HCT116 (cell line): ENCODE data around the gene DENND5B. TPM values are rescaled to one million over a fixed set of nuclear protein-coding genes. Genes with fewer than 3 reads are reported as not detected.

Source experiments
- ATAC-seq: fragments of 200-7000 bp; cut with Tn5 transposase; 2 replicates; pipeline ENCODE4 v1.9.1; 2020; ENCODE audit warnings: mild to moderate bottlenecking, moderate library complexity
- BruUV-seq: library from RNA; stranded (reverse); fragments of 400-500 nt; replicated peaks from 2 replicates; lab custom pipeline; 2021; lab: Mats Ljungman, UMichigan
- CTCF ChIA-PET: fragments of 300-600 bp; sonication (Branson Sonifier 250); formaldehyde crosslinking; loops from one replicate; lab custom pipeline; 2021; ENCODE audit warnings: antibody characterized with exemption; lab: Charles Lee
- POLR2A ChIA-PET: fragments of 300-600, 350-600 bp; sonication (Branson Sonifier 250); formaldehyde crosslinking; loops from one replicate; lab custom pipeline; 2021; ENCODE audit warnings: antibody characterized with exemption; lab: Charles Lee
- RAD21 ChIA-PET, 2 experiments: fragments of 300-600 bp; sonication (Branson Sonifier 250); formaldehyde crosslinking; loops; one replicate each; lab custom pipeline; 2023; ENCODE audit warnings: low total read pairs in 2 of 2; ENCODE audit not compliant: uncharacterized antibody in 2 of 2, unreplicated experiment in 2 of 2, low non-redundant PET in 1 of 2; lab: Charles Lee
- DNase-seq: peaks from one replicate; pipeline ENCODE4 v3.0.0-alpha.2; 2010; ENCODE audit warnings: low read depth, low spot score
- H2AFZ ChIP-seq: fragments of 200-600 bp; shearing (Covaris generic), sonication (generic); 2 replicates; pipeline ENCODE4 v1.6.1; 2017; ENCODE audit warnings: low read depth, mixed run types, mixed read lengths, antibody characterized with exemption, low read length; ENCODE audit not compliant: poor library complexity, severe bottlenecking
- H3K27ac ChIP-seq: 2 replicates; pipeline ENCODE4 v1.5.1; 2012; ENCODE audit warnings: low read depth, low read length
- H3K27me3 ChIP-seq: fragments of 200-600 bp; sonication (generic); 2 replicates; pipeline ENCODE4 v1.6.1; 2016; ENCODE audit warnings: mixed run types, low read length, mixed read lengths; ENCODE audit not compliant: insufficient read depth
- H3K36me3 ChIP-seq, 2 experiments: fragments of 200-500 bp in 1 of 2; fragments of 200-600 bp in 1 of 2; sonication (Bioruptor generic) in 1 of 2; sonication (generic) in 1 of 2; 2 replicates each; pipeline versions ENCODE4 v1.5.1 to v1.6.1; 2014 to 2016; ENCODE audit warnings: low read length in 2 of 2, inconsistent platforms in 1 of 2, mixed read lengths in 1 of 2, mixed run types in 1 of 2; ENCODE audit not compliant: insufficient read depth in 2 of 2, control insufficient read depth in 1 of 2
- H3K4me1 ChIP-seq, 2 experiments: fragments of 200-600 bp in 1 of 2; sonication (generic) in 1 of 2; 2 replicates each; pipeline versions ENCODE4 v1.5.1 to v1.6.1; 2012 to 2017; ENCODE audit warnings: low read length in 2 of 2, inconsistent platforms in 1 of 2, mild to moderate bottlenecking in 1 of 2, mixed read lengths in 1 of 2, mixed run types in 1 of 2, moderate library complexity in 1 of 2; ENCODE audit not compliant: insufficient read depth in 2 of 2, control insufficient read depth in 1 of 2
- H3K4me2 ChIP-seq: fragments of 200-600 bp; sonication (generic); 2 replicates; pipeline ENCODE4 v1.6.1; 2017; ENCODE audit warnings: mixed run types, low read length, mixed read lengths
- H3K4me3 ChIP-seq, 2 experiments: fragments of 200-600 bp in 1 of 2; sonication (generic) in 1 of 2; replicated peaks in 1 of 2; 2 replicates each; pipeline ENCODE4 v1.5.1; 2011 to 2016; ENCODE audit warnings: low read length in 2 of 2, control low read depth in 1 of 2, low read depth in 1 of 2, mild to moderate bottlenecking in 1 of 2, mixed read lengths in 1 of 2, mixed run types in 1 of 2
- H3K79me2 ChIP-seq: fragments of 200-600 bp; sonication (generic); 2 replicates; pipeline ENCODE4 v1.6.1; 2017; ENCODE audit warnings: mild to moderate bottlenecking, mixed run types, low read length, moderate library complexity, mixed read lengths; ENCODE audit not compliant: insufficient read depth
- H3K9ac ChIP-seq: fragments of 200-600 bp; sonication (generic); 2 replicates; pipeline ENCODE4 v1.6.1; 2016; ENCODE audit warnings: low read length, mixed read lengths
- H3K9me2 ChIP-seq: fragments of 200-600 bp; sonication (generic), shearing (Covaris generic); 2 replicates; pipeline ENCODE4 v1.6.1; 2017; ENCODE audit warnings: mixed run types, mild to moderate bottlenecking, moderate library complexity; ENCODE audit not compliant: insufficient read depth
- H3K9me3 ChIP-seq, 2 experiments: fragments of 200-500 bp in 1 of 2; fragments of 200-600 bp in 1 of 2; sonication (Bioruptor generic) in 1 of 2; sonication (generic) in 1 of 2; 2 replicates each; pipeline ENCODE4 v1.6.1; 2014 to 2017; ENCODE audit warnings: low read length in 2 of 2, mixed read lengths in 2 of 2, inconsistent platforms in 1 of 2, low read depth in 1 of 2, mild to moderate bottlenecking in 1 of 2, mixed run types in 1 of 2, moderate library complexity in 1 of 2; ENCODE audit not compliant: control insufficient read depth in 1 of 2, insufficient read depth in 1 of 2
- H4K20me1 ChIP-seq: fragments of 200-600 bp; sonication (generic), shearing (Covaris generic); 2 replicates; pipeline ENCODE4 v1.6.1; 2017; ENCODE audit warnings: mixed run types, mild to moderate bottlenecking, moderate library complexity; ENCODE audit not compliant: insufficient read depth
- ATF3 ChIP-seq: IDR thresholded peaks from 2 replicates; pipeline ENCODE4 v1.6.1; 2012
- CBX3 ChIP-seq: IDR thresholded peaks from 2 replicates; pipeline ENCODE4 v1.6.1; 2012; ENCODE audit warnings: low read depth
- CTCF ChIP-seq, 3 experiments: fragments of 200-600 bp in 1 of 3; sonication (generic) in 1 of 3; IDR thresholded peaks in 2 of 3; conservative IDR thresholded peaks in 1 of 3; 2 replicates each; pipeline ENCODE4 v1.5.1; 2012 to 2017; ENCODE audit warnings: low read depth in 2 of 3, low read length in 2 of 3, antibody characterized with exemption in 1 of 3, borderline replicate concordance in 1 of 3, control low read depth in 1 of 3, mild to moderate bottlenecking in 1 of 3, mixed read lengths in 1 of 3, mixed run types in 1 of 3, moderate library complexity in 1 of 3; ENCODE audit not compliant: insufficient read depth in 1 of 3
- EGR1 ChIP-seq: IDR thresholded peaks from 2 replicates; pipeline ENCODE4 v1.6.1; 2012; ENCODE audit warnings: low read depth
- EZH2 ChIP-seq: fragments of 200-600 bp; sonication (generic); IDR thresholded peaks from 2 replicates; pipeline ENCODE4 v1.6.1; 2017; ENCODE audit warnings: antibody characterized with exemption, mixed run types
- EZH2phosphoT487 ChIP-seq: fragments of 200-600 bp; IDR thresholded peaks from 2 replicates; pipeline ENCODE4 v1.6.1; 2018; ENCODE audit warnings: antibody characterized with exemption, borderline replicate concordance
- POLR2A ChIP-seq: IDR thresholded peaks from 2 replicates; pipeline ENCODE4 v1.7.0; 2011; ENCODE audit warnings: borderline replicate concordance; ENCODE audit not compliant: insufficient read depth, insufficient read length; ENCODE audit errors: extremely low read depth
- POLR2AphosphoS5 ChIP-seq: IDR thresholded peaks from 2 replicates; pipeline ENCODE4 v1.6.1; 2011; ENCODE audit warnings: mild to moderate bottlenecking, low read depth, low read length, moderate library complexity
- RAD21 ChIP-seq: IDR thresholded peaks from 2 replicates; pipeline ENCODE4 v1.6.1; 2012; ENCODE audit warnings: low read depth, mild to moderate bottlenecking
- SIN3A ChIP-seq: IDR thresholded peaks from 2 replicates; pipeline ENCODE4 v1.6.1; 2012; ENCODE audit warnings: low read depth
- YY1 ChIP-seq: IDR thresholded peaks from 2 replicates; pipeline ENCODE4 v1.6.1; 2011; ENCODE audit warnings: low read length, low read depth, moderate library complexity, mild to moderate bottlenecking; ENCODE audit not compliant: insufficient replicate concordance; ENCODE audit errors: extremely low read depth
- ZFX ChIP-seq: fragments of 450-650 bp; IDR thresholded peaks from 2 replicates; pipeline ENCODE4 v1.6.1; 2017
- ZNF274 ChIP-seq: fragments of 200-500 bp; sonication (Bioruptor generic); IDR thresholded peaks from 2 replicates; pipeline ENCODE4 v1.6.1; 2014; ENCODE audit warnings: mild to moderate bottlenecking, low read depth, low read length, inconsistent platforms
- intact Hi-C: fragments of 100-400 bp; cut with micrococcal nuclease; formaldehyde crosslinking; loops from 2 replicates; pipeline ENCODE4 v1.10.0; 2022
- total RNA-seq: library from RNA; stranded (reverse); gene quantifications from one replicate; pipeline ENCODE4 v1.2.1, GENCODE V29; 2021; ENCODE audit not compliant: unreplicated experiment

Gene DENND5B
- total RNA-seq, 1 experiment from 2014 or later, result 19.2 TPM

DNA sequence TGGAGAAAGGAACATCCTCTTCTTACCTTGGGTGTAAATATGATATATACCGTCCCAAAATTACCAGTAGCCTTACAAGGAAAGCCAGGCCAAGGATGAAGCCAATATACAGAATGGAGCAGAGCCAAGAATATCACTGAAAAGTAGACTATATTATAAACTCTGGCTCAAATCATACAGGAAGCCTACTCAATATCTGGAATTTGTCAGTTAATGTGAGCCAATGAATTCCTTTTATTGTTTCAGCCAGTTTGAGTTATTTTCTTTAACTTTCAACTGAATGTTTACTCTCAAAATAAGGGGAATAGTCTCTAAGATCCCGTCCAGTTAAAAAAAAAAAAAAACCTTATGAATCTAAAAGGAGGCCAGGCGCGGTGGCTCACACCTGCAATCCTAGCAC, 9.8 kb upstream of the DENND5B start:
- no peak overlapping the region for H3K9ac ChIP-seq
- no peak overlapping the region for H3K4me2 ChIP-seq
- no peaks in the 10 kb centered on the region for H3K9me3 ChIP-seq
- POLR2A ChIA-PET, result no interaction called here
- RAD21 ChIA-PET, result no interaction called here
- intact Hi-C loops, result no loop called here
- ATAC-seq (no peak), DNase-seq (no peak)
- H3K9me2 ChIP-seq, result no peaks in the 10 kb centered on the region
- H3K79me2 ChIP-seq, result no peaks in the 10 kb centered on the region
- H4K20me1 ChIP-seq, result no peaks in the 10 kb centered on the region
- no peaks in the 10 kb centered on the region for H3K36me3 ChIP-seq
- no TSS peak for BruUV-seq
- no peaks in the 10 kb centered on the region for H3K27me3 ChIP-seq
- CTCF ChIA-PET, result no interaction called here
- no peak overlapping the region for H3K27ac ChIP-seq
- H2AFZ ChIP-seq, result no peak overlapping the region
- H3K4me3 ChIP-seq, result no peak overlapping the region
- no peak for TF ChIP-seq ZNF274
- no peak for TF ChIP-seq CBX3
- no peak for TF ChIP-seq POLR2AphosphoS5
- no peak for TF ChIP-seq EZH2phosphoT487
- TF ChIP-seq ATF3, result no peak
- no peak for TF ChIP-seq YY1
- no peak for TF ChIP-seq CTCF (IDR thresholded peaks at IDR 0.05 in 2 of 3, conservative IDR thresholded peaks at IDR 0.05 in 1 of 3; ENCODE audit: borderline replicate concordance in 1 of 3, insufficient read depth in 1 of 3, low read depth in 2 of 3, low read length in 2 of 3)
- TF ChIP-seq EZH2, result no peak
- no peak for TF ChIP-seq EGR1
- no peak for TF ChIP-seq SIN3A
- no peak for TF ChIP-seq ZFX
- no peak for TF ChIP-seq RAD21
- TF ChIP-seq POLR2A, result no peak
- H3K4me1 ChIP-seq, result no peaks in the 10 kb centered on the region
